LHCN-M2 (cell line): ENCODE measurements around the gene RGS7. TPM values are rescaled to one million over a fixed set of nuclear protein-coding genes. Genes with fewer than 3 reads are reported as not detected.
A peak's percentile ranks its signal among the peaks of the same experiment; 100 is the strongest.
"Not testable (repeated sequence)": the region's sequence is repeated elsewhere in the genome, so short reads cannot be mapped to it uniquely, and the experiment has no call there.

Source experiments
- DNase-seq: peaks from one replicate; pipeline ENCODE4 v3.0.0-alpha.2; 2012; ENCODE audit warnings: low read depth
- total RNA-seq: library from RNA; depleted of rRNA; stranded (reverse); fragments of >200 nt; gene quantifications from 2 replicates; pipeline ENCODE4 v1.2.3, GENCODE V29; 2014

The RGS7 gene
- total RNA-seq, 1 experiment from 2014 or later: 0.11 TPM

- DNase-seq: no peak
Observed at GRCh38 chr1:241213139-241213538, 143.9 kb downstream of the RGS7 start.

- DNase-seq: no peak
Observed at GRCh38 chr1:241212628-241213027, 144.4 kb downstream of the RGS7 start.

- no peak for DNase-seq
Observed at GRCh38 chr1:241208910-241209379, 148.1 kb downstream of the RGS7 start.

GRCh38 chr1:241203817-241204216 lies 153.2 kb downstream of the RGS7 start:
- DNase-seq: no peak

GRCh38 chr1:241202401-241202800 lies 154.6 kb downstream of the RGS7 start:
- no peak for DNase-seq

- DNase-seq: peak; percentile 3
Observed at GRCh38 chr1:241186716-241187115, 170.3 kb downstream of the RGS7 start.

- DNase-seq: no peak
Observed at GRCh38 chr1:241181971-241182370, 175.0 kb downstream of the RGS7 start.

- DNase-seq: no peak
Observed at GRCh38 chr1:241181471-241181870, 175.5 kb downstream of the RGS7 start.

- no peak for DNase-seq
Observed at GRCh38 chr1:241180569-241180968, 176.4 kb downstream of the RGS7 start.

- DNase-seq: no peak
Observed at GRCh38 chr1:241177660-241178059, 179.3 kb downstream of the RGS7 start.

GRCh38 chr1:241172486-241172885 lies 184.5 kb downstream of the RGS7 start:
- DNase-seq: no peak

GRCh38 chr1:241171991-241172390 lies 185.0 kb downstream of the RGS7 start:
- DNase-seq: no peak

- DNase-seq: no peak
Observed at GRCh38 chr1:241167121-241167630, 189.8 kb downstream of the RGS7 start.

- DNase-seq: no peak
Observed at GRCh38 chr1:241166625-241167024, 190.4 kb downstream of the RGS7 start.

GRCh38 chr1:241165256-241165655 lies 191.7 kb downstream of the RGS7 start:
- not testable (repeated sequence) for DNase-seq

- DNase-seq: no peak
Observed at GRCh38 chr1:241163363-241163762, 193.6 kb downstream of the RGS7 start.

GRCh38 chr1:241161188-241161689 lies 195.8 kb downstream of the RGS7 start:
- DNase-seq: no peak

GRCh38 chr1:241157435-241157834 lies 199.6 kb downstream of the RGS7 start:
- peak; percentile 19 for DNase-seq

GRCh38 chr1:241156231-241156965 lies 200.6 kb downstream of the RGS7 start:
- peak; percentile 69 for DNase-seq

GRCh38 chr1:241145881-241146280 lies 211.1 kb downstream of the RGS7 start:
- DNase-seq: no peak

GRCh38 chr1:241143765-241144442 lies 213.1 kb downstream of the RGS7 start:
- DNase-seq: no peak

GRCh38 chr1:241142493-241142892 lies 214.5 kb downstream of the RGS7 start:
- DNase-seq: no peak

- DNase-seq: not testable (repeated sequence)
Observed at GRCh38 chr1:241141646-241142045, 215.4 kb downstream of the RGS7 start.
